Memory B cell (primary cell): ENCODE data around the gene DTHD1.

Source experiments
- ATAC-seq: fragments of 150-1000 bp; cut with Tn5 transposase; 2 replicates; pipeline ENCODE4 v1.10.0; 2021; ENCODE audit warnings: low read depth, mild to moderate bottlenecking, moderate library complexity
- DNase-seq, 2 donors: peaks; one replicate each; pipeline ENCODE4 v3.0.0; 2022; ENCODE audit warnings: low spot score in 2 of 2
- H3K27ac Mint-ChIP-seq: one replicate; pipeline ENCODE4 v1.8.0; 2022; ENCODE audit warnings: mild to moderate bottlenecking, moderate library complexity, mixed read lengths
- H3K27me3 Mint-ChIP-seq: one replicate; pipeline ENCODE4 v1.8.0; 2022; ENCODE audit warnings: mixed read lengths
- H3K36me3 Mint-ChIP-seq: one replicate; pipeline ENCODE4 v1.8.0; 2022; ENCODE audit warnings: mild to moderate bottlenecking, mixed read lengths
- H3K4me1 Mint-ChIP-seq: one replicate; pipeline ENCODE4 v1.8.0; 2022; ENCODE audit warnings: mixed read lengths
- H3K4me3 Mint-ChIP-seq: one replicate; pipeline ENCODE4 v1.8.0; 2022; ENCODE audit warnings: mild to moderate bottlenecking, moderate library complexity, mixed read lengths
- H3K9me3 Mint-ChIP-seq: one replicate; pipeline ENCODE4 v1.8.0; 2022; ENCODE audit warnings: mixed read lengths

Gene DTHD1

GRCh38 chr4:36255577-36255976 lies 25.8 kb upstream of the DTHD1 start:
- Mint-ChIP-seq H3K27me3 (no peaks in the 10 kb centered on the region), H3K36me3 (no peaks in the 10 kb centered on the region), H3K4me1 (peaks cover 22% of the 10 kb centered on the region), H3K4me3 (peak overlapping the region; percentile 71), H3K27ac (peak overlapping the region; percentile 92), H3K9me3 (no peaks in the 10 kb centered on the region)
- DNase-seq (peak; percentile 15 to 31), ATAC-seq (peak; percentile 91)

GRCh38 chr4:36256398-36256891 lies 25.0 kb upstream of the DTHD1 start:
- DNase-seq: no peak
- Mint-ChIP-seq H3K4me1 (peaks cover 22% of the 10 kb centered on the region), H3K9me3 (no peaks in the 10 kb centered on the region)

GRCh38 chr4:36260731-36261130 lies 20.7 kb upstream of the DTHD1 start:
- no peaks in the 10 kb centered on the region for H3K9me3 Mint-ChIP-seq
- H3K36me3 Mint-ChIP-seq: no peaks in the 10 kb centered on the region
- ATAC-seq (no peak), DNase-seq (no peak)
- no peaks in the 10 kb centered on the region for H3K27me3 Mint-ChIP-seq
- H3K4me3 Mint-ChIP-seq: no peak overlapping the region
- H3K27ac Mint-ChIP-seq: no peak overlapping the region
- H3K4me1 Mint-ChIP-seq: peaks cover 17% of the 10 kb centered on the region

More at GRCh38 chr4:36256398-36256891, 25.0 kb upstream of the DTHD1 start:
- ATAC-seq: peak; percentile 7
- no peaks in the 10 kb centered on the region for H3K27me3 Mint-ChIP-seq
- H3K36me3 Mint-ChIP-seq: no peaks in the 10 kb centered on the region
- peak overlapping the region; percentile 92 for H3K27ac Mint-ChIP-seq
- peak overlapping the region; percentile 63 for H3K4me3 Mint-ChIP-seq

GRCh38 chr4:36264207-36264826 lies 17.1 kb upstream of the DTHD1 start:
- H3K36me3 Mint-ChIP-seq: no peaks in the 10 kb centered on the region
- DNase-seq (no peak), ATAC-seq (no peak)
- H3K27me3 Mint-ChIP-seq: no peaks in the 10 kb centered on the region
- peaks cover 13% of the 10 kb centered on the region for H3K4me1 Mint-ChIP-seq
- H3K9me3 Mint-ChIP-seq: no peaks in the 10 kb centered on the region
- H3K27ac Mint-ChIP-seq: no peak overlapping the region
- H3K4me3 Mint-ChIP-seq: no peak overlapping the region

- ATAC-seq (no peak), DNase-seq (no peak)
- Mint-ChIP-seq H3K27ac (no peak overlapping the region), H3K36me3 (no peaks in the 10 kb centered on the region), H3K27me3 (no peaks in the 10 kb centered on the region), H3K4me1 (peaks cover 14% of the 10 kb centered on the region), H3K4me3 (no peak overlapping the region), H3K9me3 (no peaks in the 10 kb centered on the region)
These were observed 13.7 kb upstream of the DTHD1 start for GRCh38 chr4:36267486-36268268.

- Mint-ChIP-seq H3K36me3 (no peaks in the 10 kb centered on the region), H3K9me3 (no peaks in the 10 kb centered on the region), H3K4me1 (peaks cover 12% of the 10 kb centered on the region), H3K4me3 (no peak overlapping the region), H3K27ac (no peak overlapping the region), H3K27me3 (no peaks in the 10 kb centered on the region)
- DNase-seq (no peak), ATAC-seq (peak; percentile 90)
These were observed 12.3 kb upstream of the DTHD1 start for GRCh38 chr4:36269101-36269500.

- no peaks in the 10 kb centered on the region for H3K27me3 Mint-ChIP-seq
- H3K27ac Mint-ChIP-seq: no peak overlapping the region
These were observed 11.8 kb upstream of the DTHD1 start for GRCh38 chr4:36269533-36270173.

GRCh38 chr4:36273276-36273675 lies 8.1 kb upstream of the DTHD1 start:
- Mint-ChIP-seq H3K4me1 (peaks cover 5% of the 10 kb centered on the region), H3K4me3 (no peak overlapping the region), H3K36me3 (no peaks in the 10 kb centered on the region), H3K27ac (no peak overlapping the region), H3K9me3 (no peaks in the 10 kb centered on the region), H3K27me3 (no peaks in the 10 kb centered on the region)
- ATAC-seq (no peak), DNase-seq (no peak)

More at GRCh38 chr4:36269533-36270173, 11.8 kb upstream of the DTHD1 start:
- DNase-seq (no peak), ATAC-seq (no peak)
- Mint-ChIP-seq H3K36me3 (no peaks in the 10 kb centered on the region), H3K9me3 (no peaks in the 10 kb centered on the region), H3K4me3 (no peak overlapping the region), H3K4me1 (peaks cover 9% of the 10 kb centered on the region)

- Mint-ChIP-seq H3K27me3 (no peaks in the 10 kb centered on the region), H3K4me3 (no peak overlapping the region), H3K9me3 (no peaks in the 10 kb centered on the region), H3K36me3 (no peaks in the 10 kb centered on the region), H3K4me1 (peaks cover 3% of the 10 kb centered on the region), H3K27ac (no peak overlapping the region)
- DNase-seq (no peak), ATAC-seq (no peak)
These were observed 7.3 kb upstream of the DTHD1 start for GRCh38 chr4:36274158-36274557.

- no peaks in the 10 kb centered on the region for H3K4me1 Mint-ChIP-seq
These were observed 3.9 kb upstream of the DTHD1 start for GRCh38 chr4:36277533-36277932.

GRCh38 chr4:36278789-36279188 lies 2.6 kb upstream of the DTHD1 start:
- Mint-ChIP-seq H3K4me3 (no peak overlapping the region), H3K9me3 (no peaks in the 10 kb centered on the region), H3K4me1 (no peaks in the 10 kb centered on the region), H3K27ac (no peak overlapping the region), H3K27me3 (peaks cover 2% of the 10 kb centered on the region), H3K36me3 (peaks cover 2% of the 10 kb centered on the region)
- ATAC-seq (no peak), DNase-seq (no peak)

More at GRCh38 chr4:36277533-36277932, 3.9 kb upstream of the DTHD1 start:
- Mint-ChIP-seq H3K27me3 (peaks cover 2% of the 10 kb centered on the region), H3K36me3 (peaks cover 2% of the 10 kb centered on the region), H3K27ac (no peak overlapping the region), H3K4me3 (no peak overlapping the region), H3K9me3 (no peaks in the 10 kb centered on the region)
- DNase-seq (no peak), ATAC-seq (no peak)

- peaks cover 2% of the 10 kb centered on the region for H3K36me3 Mint-ChIP-seq
- DNase-seq: no peak
- no peaks in the 10 kb centered on the region for H3K9me3 Mint-ChIP-seq
- H3K27ac Mint-ChIP-seq: no peak overlapping the region
- H3K4me1 Mint-ChIP-seq: peaks cover 4% of the 10 kb centered on the region
- H3K27me3 Mint-ChIP-seq: peaks cover 2% of the 10 kb centered on the region
- ATAC-seq: no peak
- H3K4me3 Mint-ChIP-seq: no peak overlapping the region
These were observed 861 bp upstream of the DTHD1 start for GRCh38 chr4:36280555-36280954.

GRCh38 chr4:36282503-36283030 lies 1.2 kb downstream of the DTHD1 start:
- Mint-ChIP-seq H3K27ac (no peak overlapping the region), H3K4me1 (peaks cover 13% of the 10 kb centered on the region), H3K27me3 (peaks cover 2% of the 10 kb centered on the region), H3K36me3 (peaks cover 2% of the 10 kb centered on the region), H3K9me3 (peaks cover 2% of the 10 kb centered on the region), H3K4me3 (no peak overlapping the region)
- ATAC-seq: no peak
- DNase-seq: no peak

- no peak for ATAC-seq
- DNase-seq: no peak
- Mint-ChIP-seq H3K36me3 (peaks cover 2% of the 10 kb centered on the region), H3K9me3 (peaks cover 2% of the 10 kb centered on the region), H3K4me3 (no peak overlapping the region), H3K27me3 (peaks cover 2% of the 10 kb centered on the region), H3K4me1 (peaks cover 13% of the 10 kb centered on the region), H3K27ac (no peak overlapping the region)
These were observed 2.6 kb downstream of the DTHD1 start for GRCh38 chr4:36283912-36284465.
